NCI-H748 treated with DMSO at 0.1 percent for 48 hours (cell line): ENCODE results near the gene BCL6.

ENCODE experiments used
- DNase-seq: peaks from one replicate; lab custom pipeline; 2025; lab: John Stamatoyannopoulos, UW

The BCL6 gene

GRCh38 chr3:187759601-187760000 is 14.3 kb upstream of the BCL6 start:
- DNase-seq = no peak

GRCh38 chr3:187758318-187758955 is 13.2 kb upstream of the BCL6 start:
- DNase-seq = no peak

GRCh38 chr3:187753516-187753915 is 8.2 kb upstream of the BCL6 start:
- DNase-seq = no peak

GRCh38 chr3:187750513-187751123 is 5.3 kb upstream of the BCL6 start:
- no peak for DNase-seq

GRCh38 chr3:187750006-187750512 is 4.8 kb upstream of the BCL6 start:
- DNase-seq = peak; percentile 17

- DNase-seq = no peak
Measured at GRCh38 chr3:187748050-187748481, 2.8 kb upstream of the BCL6 start.

GRCh38 chr3:187747506-187747905 is 2.2 kb upstream of the BCL6 start:
- DNase-seq = no peak

- no peak for DNase-seq
Measured at GRCh38 chr3:187746442-187747281, 1.4 kb upstream of the BCL6 start.

GRCh38 chr3:187746059-187746441 is 782 bp upstream of the BCL6 start:
- no peak for DNase-seq

- DNase-seq = peak; percentile 5
Measured at GRCh38 chr3:187744169-187745151, 808 bp downstream of the BCL6 start.

GRCh38 chr3:187743195-187744141 is 1.8 kb downstream of the BCL6 start:
- DNase-seq = no peak

GRCh38 chr3:187742351-187743171 is 2.7 kb downstream of the BCL6 start:
- DNase-seq = no peak

GRCh38 chr3:187741403-187742350 is 3.6 kb downstream of the BCL6 start:
- DNase-seq = peak; percentile 20

- no peak for DNase-seq
Measured at GRCh38 chr3:187740421-187741399, 4.6 kb downstream of the BCL6 start.

- no peak for DNase-seq
Measured at GRCh38 chr3:187739561-187740332, 5.5 kb downstream of the BCL6 start.

- no peak for DNase-seq
Measured at GRCh38 chr3:187739094-187739560, 6.1 kb downstream of the BCL6 start.
